Brain microvascular endothelial cell (primary cell): ENCODE measurements around the gene HSD11B1L.
A peak's percentile ranks its signal among the peaks of the same experiment; 100 is the strongest.

Experiments used
- DNase-seq: peaks from one replicate; pipeline ENCODE4 v3.0.0-alpha.2; 2020
- H3K27ac ChIP-seq: fragments of 250-450 bp; sonication (Bioruptor Pico); 2 replicates; pipeline ENCODE4 v1.5.1; 2020; ENCODE audit warnings: mild to moderate bottlenecking, moderate library complexity
- H3K27me3 ChIP-seq: fragments of 250-450 bp; sonication (Bioruptor Pico); replicated peaks from 2 replicates; pipeline ENCODE4 v1.5.1; 2020; ENCODE audit warnings: mild to moderate bottlenecking
- H3K36me3 ChIP-seq: fragments of 250-450 bp; sonication (Bioruptor Pico); replicated peaks from 2 replicates; pipeline ENCODE4 v1.5.1; 2020; ENCODE audit warnings: mild to moderate bottlenecking
- H3K4me3 ChIP-seq: 2 replicates; pipeline ENCODE4 v1.5.1; 2011; ENCODE audit warnings: low read depth, mild to moderate bottlenecking, control low read depth, low read length, moderate library complexity
- CTCF ChIP-seq: IDR thresholded peaks from 2 replicates; pipeline ENCODE4 v1.5.1; 2011; ENCODE audit warnings: low read depth, mild to moderate bottlenecking, moderate library complexity, low read length, control low read depth, inconsistent platforms; ENCODE audit errors: missing control alignments
- in situ Hi-C: cut with HindIII; loops from 2 replicates; pipeline ENCODE4 v1.10.0; 2017; ENCODE audit warnings: low sequenced_read_pairs, low pct_ligation_motif_present

HSD11B1L gene

GRCh38 chr19:5690125-5690954 lies 9.5 kb downstream of the HSD11B1L start, which contains the start of gene RPL36:
Gene RPL36 (plus strand): TSS chr19:5690295. CDS start chr19:5690508, 213 bp downstream.
- Histone ChIP-seq H3K4me3 (peak within 1 kb of the TSS; percentile 97), H3K27me3 (no peaks in the 10 kb centered on the region), H3K27ac (peak within 1 kb of the TSS; percentile 86), H3K36me3 (peaks cover 43% of the 10 kb centered on the region)
- in situ Hi-C loops, result no loop called here
- peak; percentile 98 for TF ChIP-seq CTCF
- DNase-seq, result peak; percentile 95

- no peak for TF ChIP-seq CTCF
- in situ Hi-C loops, result no loop called here
- Histone ChIP-seq H3K27ac (peak overlapping the region; percentile 19), H3K27me3 (no peaks in the 10 kb centered on the region), H3K4me3 (peak overlapping the region; percentile 97), H3K36me3 (peaks cover 52% of the 10 kb centered on the region)
- no peak for DNase-seq
Observed at GRCh38 chr19:5690955-5691821, 10.4 kb downstream of the HSD11B1L start.

DNA sequence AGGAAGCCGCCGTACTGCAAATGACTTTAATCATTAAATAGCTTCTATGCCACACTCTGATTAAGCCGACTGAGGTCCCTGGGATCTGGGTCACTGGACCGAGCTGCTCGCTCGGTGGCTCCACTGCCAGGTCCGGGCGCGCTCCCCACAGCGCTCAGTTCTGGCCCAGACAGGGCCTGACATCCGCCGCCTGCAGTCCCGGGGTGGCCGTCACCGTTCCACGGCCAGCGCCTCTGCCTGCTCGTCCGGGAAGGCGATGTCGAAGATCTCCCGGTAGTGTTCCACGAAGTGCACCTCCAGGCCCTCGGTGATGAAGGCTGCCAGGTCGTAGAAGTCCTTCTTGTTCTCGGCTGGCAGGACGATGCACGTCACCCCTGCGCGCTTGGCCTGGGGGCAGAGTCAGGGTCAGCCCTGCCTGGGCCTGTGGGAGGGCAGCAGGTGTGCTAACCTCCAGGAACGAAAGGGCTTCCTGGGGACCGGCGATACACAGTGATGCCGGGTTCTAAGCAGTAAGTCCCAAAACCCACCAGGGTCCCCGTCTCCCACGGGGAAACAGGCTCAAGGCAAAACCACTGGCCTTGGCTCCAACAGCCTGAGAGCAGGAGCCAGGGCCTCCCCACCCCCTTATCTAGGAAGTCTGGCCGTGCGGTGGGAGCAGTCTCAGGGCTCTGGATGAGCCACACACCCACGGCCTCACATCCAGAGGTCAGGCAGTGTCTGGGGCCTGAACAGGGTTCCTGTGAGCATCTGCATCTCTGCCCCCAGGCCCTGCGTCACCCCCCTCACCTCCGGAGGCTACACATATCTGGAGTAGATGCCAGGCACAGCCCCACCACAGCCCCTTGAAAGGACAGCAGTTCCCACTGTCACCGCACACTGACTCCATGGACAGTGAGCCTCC lies 11.2 kb downstream of the HSD11B1L start:
- Histone ChIP-seq H3K36me3 (peaks cover 60% of the 10 kb centered on the region), H3K27ac (no peak overlapping the region), H3K4me3 (peak overlapping the region; percentile 97), H3K27me3 (no peaks in the 10 kb centered on the region)
- in situ Hi-C loops, result no loop called here
- no peak for DNase-seq
- no peak for TF ChIP-seq CTCF

GRCh38 chr19:5692723-5693194 lies 11.9 kb downstream of the HSD11B1L start:
- no peak for TF ChIP-seq CTCF
- Histone ChIP-seq H3K36me3 (peaks cover 62% of the 10 kb centered on the region), H3K27me3 (no peaks in the 10 kb centered on the region), H3K27ac (no peak overlapping the region), H3K4me3 (no peak overlapping the region)
- in situ Hi-C loops, result no loop called here
- no peak for DNase-seq
